GM12865 (cell line): ENCODE data around the gene MINK1.

ENCODE experiments used
- DNase-seq: peaks from one replicate; pipeline ENCODE4 v3.0.0; 2010; ENCODE audit warnings: low read depth
- H3K4me3 ChIP-seq: 2 replicates; pipeline ENCODE4 v1.5.1; 2011; ENCODE audit warnings: mild to moderate bottlenecking, low read depth, low read length, control low read depth
- CTCF ChIP-seq: IDR thresholded peaks from 2 replicates; pipeline ENCODE4 v1.5.1; 2011; ENCODE audit warnings: low read length, control low read depth, low read depth, inconsistent platforms; ENCODE audit not compliant: insufficient read depth; ENCODE audit errors: missing control alignments

The MINK1 gene

DNA sequence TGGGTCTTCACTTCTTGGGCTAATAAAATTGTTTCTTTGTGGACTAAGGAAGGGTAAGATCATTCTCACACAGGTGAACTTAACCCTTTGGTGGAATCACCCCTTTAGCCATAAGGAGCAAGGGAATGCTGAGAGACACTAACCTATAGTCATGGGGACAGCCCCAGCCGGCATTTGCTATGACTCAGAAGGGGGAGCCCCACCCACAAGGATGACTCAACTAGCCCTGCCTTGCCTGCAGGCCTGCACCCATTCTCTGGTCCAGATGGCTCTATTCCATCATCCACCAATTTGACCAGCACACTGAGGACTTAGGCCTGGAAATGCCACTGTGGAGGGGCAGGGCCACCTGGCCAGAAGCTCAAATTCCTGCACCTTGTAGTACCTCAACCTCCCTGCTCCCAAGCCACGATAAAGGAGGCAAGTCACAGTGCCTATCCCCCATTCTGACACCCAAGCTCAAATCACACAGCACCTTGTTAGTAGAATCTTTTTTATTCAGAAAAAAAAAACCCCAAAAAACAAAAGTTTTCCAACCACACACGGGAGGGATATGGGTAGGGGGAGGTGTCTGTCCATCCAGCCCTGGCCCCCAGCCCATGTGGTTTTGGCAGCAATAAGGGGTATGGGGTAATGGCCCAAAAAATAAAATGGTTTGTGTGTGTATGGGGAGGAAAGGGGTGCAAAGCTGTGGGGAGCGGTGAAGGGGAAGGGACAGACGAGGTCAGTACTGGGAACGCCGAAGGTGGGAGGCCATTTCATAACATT, 112.2 kb downstream of the MINK1 start:
- peak overlapping the region; percentile 81 for H3K4me3 ChIP-seq
- DNase-seq, result peak; percentile 91

DNA sequence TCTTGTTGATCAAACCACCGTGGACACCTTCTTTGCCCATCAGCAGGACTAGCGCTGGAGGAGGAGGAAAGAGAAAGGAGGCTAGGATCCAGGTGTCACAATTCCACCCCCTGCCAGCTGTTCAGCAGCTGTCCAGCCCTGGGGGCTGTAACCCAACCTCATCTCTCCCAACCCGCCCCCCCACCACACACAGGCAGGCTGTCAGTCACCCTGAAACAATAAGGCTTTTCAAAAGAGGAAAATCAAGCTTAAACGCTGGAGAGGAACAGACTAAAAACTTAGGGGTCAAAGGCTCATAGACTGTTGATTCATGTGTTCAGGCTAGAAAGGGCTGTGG, 112.8 kb downstream of the MINK1 start:
- no peak for DNase-seq
- H3K4me3 ChIP-seq, result peak overlapping the region; percentile 81

More for the DNA sequence above, 112.2 kb downstream of the MINK1 start:
- no peak for TF ChIP-seq CTCF

DNA sequence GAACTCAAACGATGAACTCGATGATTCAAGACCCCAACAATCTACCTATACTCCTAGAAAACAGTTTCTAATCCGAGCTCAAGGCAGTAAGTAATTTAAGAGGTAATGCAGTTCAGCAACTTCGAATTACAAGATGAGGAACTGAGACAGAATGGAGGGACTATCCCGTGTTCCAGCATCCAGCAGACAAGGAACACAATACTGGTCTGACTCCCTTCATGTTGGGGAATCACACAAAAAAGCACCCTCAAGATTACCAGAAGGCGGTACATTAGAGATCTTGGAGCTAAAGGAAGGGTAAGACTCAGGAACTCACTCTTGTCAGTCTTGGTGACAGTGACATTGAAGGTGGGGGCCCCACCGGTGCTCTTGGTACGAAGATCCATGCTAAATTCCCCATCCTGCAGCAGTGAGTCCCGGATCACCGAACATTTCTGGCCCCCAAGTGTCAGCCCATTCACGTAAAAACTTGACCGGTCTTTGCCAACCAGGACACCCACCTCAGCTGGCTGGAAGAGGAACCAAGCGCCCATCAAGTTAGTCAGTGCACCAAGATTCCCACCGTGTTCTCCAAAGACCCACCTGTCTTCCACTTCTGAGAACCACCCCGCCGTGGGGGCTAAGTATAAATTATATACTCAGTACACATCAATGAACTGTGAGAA, 113.3 kb downstream of the MINK1 start:
- H3K4me3 ChIP-seq, result peak overlapping the region; percentile 81
- DNase-seq, result peak; percentile 58
- no peak for TF ChIP-seq CTCF

More for the DNA sequence above, 112.8 kb downstream of the MINK1 start:
- TF ChIP-seq CTCF, result no peak

DNA sequence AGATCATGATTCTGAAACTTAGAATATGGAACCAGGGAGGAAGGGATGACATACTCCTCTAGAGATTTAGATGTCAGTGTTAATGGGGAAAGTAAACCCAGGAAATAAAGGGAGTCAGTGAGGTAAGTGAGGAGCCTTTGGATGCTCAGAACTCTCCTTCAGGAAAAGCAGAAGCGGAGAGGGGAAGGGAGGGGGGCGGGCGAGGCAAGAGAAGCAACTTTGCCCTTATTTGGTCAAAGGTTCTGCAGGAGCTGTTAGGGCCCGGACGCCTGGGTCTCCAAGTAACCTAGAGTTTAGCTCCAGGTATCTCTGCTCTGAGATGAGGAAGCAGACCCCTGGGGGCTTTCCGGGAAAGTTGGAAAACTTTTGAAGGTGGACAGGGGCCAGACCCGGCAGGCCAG, 113.9 kb downstream of the MINK1 start:
- peak overlapping the region; percentile 81 for H3K4me3 ChIP-seq
- DNase-seq, result no peak
- TF ChIP-seq CTCF, result no peak
